NCI-H82 treated with DMSO at 0.1 percent for 48 hours (cell line): ENCODE results near the gene DNAJC10.

Experiments used
- DNase-seq: peaks from one replicate; lab custom pipeline; 2025; ENCODE audit not compliant: unreplicated experiment; lab: John Stamatoyannopoulos, UW

Gene DNAJC10

GRCh38 chr2:182831101-182831500 is 115.0 kb downstream of the DNAJC10 start:
- DNase-seq: no peak

- no peak for DNase-seq
Observed at GRCh38 chr2:182831921-182832320, 115.9 kb downstream of the DNAJC10 start.

- no peak for DNase-seq
Observed at GRCh38 chr2:182833084-182833854, 117.2 kb downstream of the DNAJC10 start.

GRCh38 chr2:182834293-182834692 is 118.2 kb downstream of the DNAJC10 start:
- DNase-seq: no peak

GRCh38 chr2:182836451-182836850 is 120.4 kb downstream of the DNAJC10 start:
- DNase-seq: no peak
